HTR-8/SVneo (cell line): ENCODE results near the gene ATP10A.
"Not testable (repeated sequence)": the region's sequence is repeated elsewhere in the genome, so short reads cannot be mapped to it uniquely, and the experiment has no call there.

Experiments
- DNase-seq: peaks from one replicate; pipeline ENCODE4 v3.0.0; 2011; ENCODE audit warnings: low spot score, mixed read lengths; ENCODE audit not compliant: insufficient read length
- FAIRE-seq: peaks from 2 replicates; lab custom pipeline; 2011; peaks lifted over from hg19 to GRCh38; lab: Jason Lieb, UNC

The ATP10A gene

GRCh38 chr15:25759421-25759820, 103.7 kb downstream of the ATP10A start:
- no peak for FAIRE-seq
- DNase-seq = no peak

- peak; percentile 99 for FAIRE-seq
- not testable (repeated sequence) for DNase-seq
Observed at GRCh38 chr15:25758612-25759011, 104.5 kb downstream of the ATP10A start.

- DNase-seq = no peak
- FAIRE-seq = no peak
Observed at GRCh38 chr15:25743548-25744275, 119.4 kb downstream of the ATP10A start.

GRCh38 chr15:25742776-25743547, 120.2 kb downstream of the ATP10A start:
- no peak for DNase-seq
- no peak for FAIRE-seq

- no peak for DNase-seq
- no peak for FAIRE-seq
Observed at GRCh38 chr15:25742041-25742730, 120.9 kb downstream of the ATP10A start.

- DNase-seq = no peak
- FAIRE-seq = no peak
Observed at GRCh38 chr15:25741256-25741580, 121.9 kb downstream of the ATP10A start.

- DNase-seq = no peak
- no peak for FAIRE-seq
Observed at GRCh38 chr15:25740383-25741255, 122.5 kb downstream of the ATP10A start.

GRCh38 chr15:25739687-25740121, 123.4 kb downstream of the ATP10A start:
- no peak for FAIRE-seq
- no peak for DNase-seq

- FAIRE-seq (no peak), DNase-seq (no peak)
Observed at GRCh38 chr15:25738171-25738965, 124.8 kb downstream of the ATP10A start.

GRCh38 chr15:25737218-25737643, 125.9 kb downstream of the ATP10A start:
- no peak for FAIRE-seq
- no peak for DNase-seq

GRCh38 chr15:25736461-25736860, 126.7 kb downstream of the ATP10A start:
- FAIRE-seq (no peak), DNase-seq (no peak)

- FAIRE-seq (no peak), DNase-seq (no peak)
Observed at GRCh38 chr15:25735550-25736384, 127.4 kb downstream of the ATP10A start.

- FAIRE-seq (no peak), DNase-seq (no peak)
Observed at GRCh38 chr15:25734680-25735355, 128.3 kb downstream of the ATP10A start.

- FAIRE-seq = no peak
- DNase-seq = no peak
Observed at GRCh38 chr15:25733856-25734679, 129.1 kb downstream of the ATP10A start.

GRCh38 chr15:25733036-25733855, 129.9 kb downstream of the ATP10A start:
- FAIRE-seq = no peak
- DNase-seq = no peak

- DNase-seq = no peak
- FAIRE-seq = no peak
Observed at GRCh38 chr15:25732191-25732590, 130.9 kb downstream of the ATP10A start.
